SHP77 treated with DMSO at 0.1 percent for 48 hours (cell line): ENCODE results near the gene AREG.
A peak's percentile ranks its signal among the peaks of the same experiment; 100 is the strongest.

ENCODE experiments used
- DNase-seq: peaks from one replicate; lab custom pipeline; 2025; lab: John Stamatoyannopoulos, UW

The AREG gene

DNA sequence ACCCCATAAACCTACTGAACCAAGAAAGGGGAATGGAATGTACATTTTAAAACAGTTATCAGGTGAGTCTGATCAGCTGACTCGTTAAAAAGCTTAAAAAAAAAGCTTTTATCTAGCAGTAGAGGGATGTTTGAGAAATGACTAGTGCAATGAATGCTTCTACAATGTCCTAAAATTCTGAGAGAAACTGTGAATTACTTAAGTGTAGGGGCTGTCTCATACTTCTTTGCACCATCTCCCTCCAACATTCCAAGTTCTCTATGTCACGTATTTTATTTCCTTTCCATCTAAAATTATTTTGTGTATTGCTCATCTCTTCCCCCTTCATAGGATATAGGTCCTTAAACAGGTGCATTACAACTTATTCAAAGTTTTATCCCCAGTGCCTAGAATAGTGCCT, 11.9 kb upstream of the AREG start:
- no peak for DNase-seq

DNA sequence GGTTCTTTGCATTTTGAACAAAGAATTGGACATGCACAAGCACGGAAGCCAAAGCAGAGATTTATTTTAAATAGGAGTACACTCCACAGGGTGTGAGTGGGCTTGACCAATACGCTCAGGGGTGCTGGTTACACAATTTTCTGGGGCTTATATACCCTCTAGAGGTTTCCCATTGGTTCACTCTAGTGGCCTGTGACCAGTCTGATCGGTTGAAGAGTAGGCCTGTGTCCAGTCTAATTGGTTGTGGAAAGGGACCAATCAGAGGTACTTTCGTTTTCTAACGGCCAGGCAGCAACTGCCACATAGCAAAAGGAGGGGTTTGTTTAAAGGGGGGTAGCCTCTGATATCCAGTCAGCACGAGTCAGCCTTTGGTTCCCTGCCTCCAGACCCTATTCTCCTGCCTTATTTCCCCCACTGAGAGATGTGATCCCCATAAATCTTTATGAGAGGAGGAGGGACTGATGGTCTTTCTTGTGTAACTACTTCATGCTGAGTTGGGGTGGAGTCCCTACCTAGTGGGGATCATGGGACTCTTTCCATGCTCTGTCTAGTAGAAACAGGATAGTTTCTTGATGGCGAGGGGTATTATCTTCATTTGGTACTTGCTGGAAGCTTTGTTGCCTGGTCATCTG, 11.3 kb upstream of the AREG start:
- peak; percentile 38 for DNase-seq

DNA sequence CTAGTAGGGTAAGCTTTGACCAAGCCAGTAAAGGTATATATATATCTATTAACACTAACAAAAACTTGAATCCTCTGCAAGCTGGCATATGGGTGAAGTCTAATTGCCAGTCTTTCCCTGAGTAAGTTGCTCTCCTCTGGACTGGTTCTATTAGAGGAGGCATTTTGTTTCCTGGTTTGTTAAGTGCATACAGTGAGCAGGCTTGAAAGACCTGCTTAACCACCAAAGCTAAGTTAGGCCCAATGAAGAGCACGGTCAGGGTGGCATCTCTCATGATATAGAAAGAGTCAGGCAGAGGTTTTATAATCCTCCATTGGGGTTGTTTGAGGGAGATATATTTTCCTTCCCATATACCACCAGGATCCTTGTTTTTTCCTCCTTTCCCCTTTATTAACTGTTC, 9.6 kb upstream of the AREG start:
- DNase-seq: no peak

DNA sequence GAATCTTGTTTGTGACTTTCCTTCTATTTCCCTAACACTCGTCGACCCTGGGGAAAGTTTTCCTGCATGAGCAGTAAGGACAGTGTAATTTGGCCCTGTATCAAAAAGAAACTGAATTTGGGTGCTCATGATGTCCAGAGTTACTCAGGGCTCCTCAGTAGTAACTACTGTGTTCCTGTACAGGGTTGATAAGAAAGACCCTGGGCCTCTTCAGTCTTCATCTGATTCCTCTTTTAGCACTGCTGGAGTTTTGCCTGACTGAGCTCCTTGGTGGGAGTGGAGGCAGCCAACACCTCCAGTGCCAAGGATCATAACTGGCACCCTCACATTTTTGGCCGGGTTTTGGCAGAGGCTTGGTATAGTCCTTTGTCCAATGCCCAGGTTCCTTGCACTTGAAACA, 7.1 kb upstream of the AREG start:
- DNase-seq: no peak

DNA sequence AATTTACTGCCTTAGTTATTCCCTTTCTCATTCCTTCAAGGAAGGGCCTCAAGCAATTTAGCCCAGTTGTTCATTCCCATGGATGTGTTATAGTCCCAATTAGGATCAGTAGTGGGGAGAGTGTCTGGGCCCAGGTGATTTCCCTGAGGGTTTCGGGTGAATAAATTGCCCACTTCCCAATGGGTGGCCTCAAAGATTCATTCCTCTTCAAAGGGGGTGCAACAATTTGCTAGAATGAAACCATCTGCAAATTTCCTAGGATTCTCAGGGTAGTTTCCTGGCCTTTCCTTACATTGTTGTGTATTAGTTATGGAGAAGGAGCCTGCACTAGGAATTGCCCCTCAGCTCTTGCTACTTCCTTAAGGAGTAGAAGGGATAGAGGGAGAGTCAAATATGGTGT, 6.3 kb upstream of the AREG start:
- no peak for DNase-seq

DNA sequence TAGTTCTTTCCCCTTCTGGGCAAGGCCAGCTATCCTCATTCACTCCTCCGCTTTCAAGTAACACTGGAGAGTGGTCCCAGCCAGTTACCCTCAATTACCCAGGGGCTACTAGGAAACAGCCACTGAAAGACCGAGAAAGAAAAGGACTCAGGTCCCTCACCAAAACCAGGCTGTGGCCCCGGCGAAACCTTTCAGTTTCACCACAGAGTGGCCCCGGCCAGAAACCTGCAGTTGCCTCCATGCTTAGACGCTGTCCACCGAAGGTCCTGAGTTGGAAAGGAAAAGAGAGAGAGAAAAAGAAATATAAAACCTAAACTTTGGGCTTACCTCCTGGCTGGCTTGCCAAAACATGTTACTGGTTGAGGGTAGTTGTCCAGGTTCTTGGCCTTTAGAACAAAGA, 5.0 kb upstream of the AREG start:
- DNase-seq: no peak

DNA sequence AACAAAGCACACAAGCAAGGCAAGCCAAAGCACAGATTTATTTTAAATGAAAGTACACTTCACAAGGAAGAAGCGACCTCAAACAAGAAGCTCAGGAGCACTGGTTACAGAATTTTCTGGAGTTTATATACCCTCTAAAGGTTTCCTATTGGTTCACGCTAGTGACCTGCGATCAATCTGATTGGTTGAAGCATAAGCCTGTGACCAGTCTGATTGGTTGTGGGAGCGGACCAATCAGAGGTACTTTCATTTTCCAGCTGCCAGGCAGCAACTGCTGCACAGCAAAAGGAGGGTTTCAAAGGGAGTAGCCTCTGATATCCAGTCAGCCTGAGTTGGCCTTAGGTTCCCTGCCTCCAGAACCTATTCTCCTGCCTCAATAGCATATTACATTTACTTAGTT, 4.6 kb upstream of the AREG start:
- DNase-seq: no peak

DNA sequence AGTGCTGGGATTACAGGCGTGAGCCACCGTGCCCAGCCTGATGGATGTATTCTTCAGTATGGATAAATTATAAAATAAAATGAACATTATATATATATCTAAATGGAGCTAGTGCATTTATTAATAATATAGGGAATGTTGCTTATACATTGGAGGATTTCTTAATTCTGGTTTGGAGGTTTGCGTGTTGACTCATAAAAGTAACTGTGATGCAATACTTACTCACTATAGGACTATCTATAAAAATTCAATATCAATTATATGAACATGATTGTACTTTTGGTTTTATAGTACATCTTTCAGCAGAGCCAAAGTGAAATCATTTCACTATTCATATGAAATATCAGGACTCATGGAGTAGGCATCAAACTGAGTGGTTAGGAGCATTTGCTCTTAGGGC, 3.2 kb upstream of the AREG start:
- DNase-seq: no peak

DNA sequence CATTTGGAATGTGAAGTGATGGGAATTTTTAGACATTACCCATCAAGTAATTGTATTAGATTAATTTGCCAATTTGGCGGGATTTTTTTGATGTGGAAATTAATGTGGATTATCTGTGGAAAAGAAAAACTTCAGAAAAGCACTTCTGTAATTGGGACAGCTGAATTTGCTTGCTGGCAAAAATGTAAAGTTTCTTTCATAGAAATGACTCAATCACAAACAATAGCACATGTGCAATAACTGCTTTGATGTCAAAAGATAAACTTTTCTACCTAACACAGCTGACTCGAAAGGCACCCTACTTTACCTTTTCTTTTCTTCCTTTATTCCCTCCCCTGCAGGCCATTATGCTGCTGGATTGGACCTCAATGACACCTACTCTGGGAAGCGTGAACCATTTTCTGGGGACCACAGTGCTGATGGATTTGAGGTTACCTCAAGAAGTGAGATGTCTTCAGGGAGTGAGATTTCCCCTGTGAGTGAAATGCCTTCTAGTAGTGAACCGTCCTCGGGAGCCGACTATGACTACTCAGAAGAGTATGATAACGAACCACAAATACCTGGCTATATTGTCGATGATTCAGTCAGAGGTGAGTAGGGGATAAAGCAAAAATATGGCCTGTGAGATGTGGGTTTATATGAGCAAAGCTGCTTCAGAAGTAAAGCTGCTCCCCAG, 1.4 kb downstream of the AREG start:
- no peak for DNase-seq

DNA sequence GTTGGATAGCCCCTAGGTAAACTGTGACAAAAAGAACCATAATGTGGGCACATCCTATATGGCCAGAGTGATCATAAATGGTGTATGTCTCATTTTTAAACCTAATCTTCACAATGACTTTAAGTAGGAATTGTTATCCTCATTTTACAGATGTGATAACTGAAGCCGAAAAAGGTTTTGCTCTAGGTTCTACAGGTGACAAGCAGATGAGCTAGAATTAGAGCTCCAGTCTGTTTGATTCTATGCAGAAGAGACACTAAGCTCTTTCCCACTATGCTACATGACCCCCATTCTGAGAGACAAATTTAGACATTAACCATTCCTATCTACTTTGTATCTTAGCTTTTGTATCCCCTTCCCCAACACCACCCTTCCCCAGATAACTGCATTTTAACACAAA, 2.0 kb downstream of the AREG start:
- DNase-seq: no peak

DNA sequence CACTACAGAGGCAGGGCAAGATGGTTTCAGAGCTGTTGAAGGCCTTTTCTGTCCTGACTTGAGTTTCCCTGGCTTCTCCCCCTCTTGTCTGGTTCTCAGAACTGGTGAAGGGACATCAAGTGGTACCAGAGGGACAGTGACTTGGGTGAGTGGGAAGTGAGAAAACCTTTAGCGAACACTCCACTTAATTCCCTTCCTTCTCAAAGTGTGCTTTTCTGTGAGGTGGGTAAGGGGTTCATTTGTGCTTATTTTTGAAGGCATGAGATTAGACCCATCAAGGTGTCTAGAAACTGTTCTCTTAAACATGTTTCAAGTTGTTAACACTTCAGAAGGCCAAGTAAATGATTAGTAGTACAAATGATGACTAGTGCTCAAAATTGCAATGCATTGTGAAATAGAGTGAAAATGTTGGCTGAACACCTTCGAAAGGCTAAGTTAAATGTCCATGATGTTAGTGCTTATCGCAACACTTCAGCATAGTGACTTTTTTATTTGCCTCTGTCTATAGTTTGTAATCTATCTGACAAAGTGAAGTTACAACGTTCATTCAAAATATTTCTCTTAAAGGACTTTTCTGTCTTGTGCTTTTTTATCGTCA, 2.8 kb downstream of the AREG start:
- DNase-seq: no peak

DNA sequence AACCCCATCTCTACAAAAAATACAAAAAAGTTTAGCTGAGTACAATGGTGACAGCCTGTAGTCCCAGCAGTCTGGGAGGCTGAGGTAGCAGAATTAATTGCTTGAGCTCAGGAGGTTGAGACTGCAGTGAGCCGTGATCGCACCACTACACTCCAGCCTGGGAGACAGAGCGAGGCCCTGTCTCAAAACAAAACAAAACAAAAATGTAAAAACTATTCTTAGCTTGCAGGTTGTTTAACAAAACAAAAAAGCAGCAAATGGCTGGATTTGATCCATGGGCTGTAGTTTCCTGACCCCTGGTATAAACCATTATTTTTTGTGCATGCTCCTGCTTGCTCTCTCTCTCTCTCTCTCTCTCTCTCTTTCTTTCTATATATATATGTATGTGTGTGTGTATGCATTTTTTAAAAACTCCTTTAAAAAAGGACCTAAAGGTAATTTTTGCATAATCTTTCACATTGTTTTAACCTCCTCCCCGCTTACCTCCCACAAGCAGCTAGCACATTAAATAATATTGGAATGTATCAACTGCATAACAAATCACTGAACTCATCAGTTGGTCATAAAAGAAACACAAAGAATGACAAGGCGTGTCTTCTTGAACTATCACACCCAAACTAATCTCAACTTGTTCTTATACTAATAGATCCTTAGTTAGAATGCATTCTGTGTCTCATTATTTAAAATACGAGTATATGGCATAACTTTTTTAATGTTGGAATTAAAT, 4.8 kb downstream of the AREG start:
- DNase-seq: no peak

DNA sequence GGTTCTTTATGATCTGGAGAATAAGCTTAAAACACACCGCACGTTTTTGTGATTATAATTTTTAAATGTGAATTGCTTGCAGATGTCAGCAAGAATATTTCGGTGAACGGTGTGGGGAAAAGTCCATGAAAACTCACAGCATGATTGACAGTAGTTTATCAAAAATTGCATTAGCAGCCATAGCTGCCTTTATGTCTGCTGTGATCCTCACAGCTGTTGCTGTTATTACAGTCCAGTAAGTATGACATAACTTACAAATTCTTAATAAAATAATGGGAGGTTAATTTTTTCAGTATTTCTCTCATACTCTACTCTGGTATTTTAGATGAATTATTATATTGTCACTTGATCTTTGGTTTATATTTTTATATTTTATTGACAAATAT, 5.4 kb downstream of the AREG start:
- no peak for DNase-seq

DNA sequence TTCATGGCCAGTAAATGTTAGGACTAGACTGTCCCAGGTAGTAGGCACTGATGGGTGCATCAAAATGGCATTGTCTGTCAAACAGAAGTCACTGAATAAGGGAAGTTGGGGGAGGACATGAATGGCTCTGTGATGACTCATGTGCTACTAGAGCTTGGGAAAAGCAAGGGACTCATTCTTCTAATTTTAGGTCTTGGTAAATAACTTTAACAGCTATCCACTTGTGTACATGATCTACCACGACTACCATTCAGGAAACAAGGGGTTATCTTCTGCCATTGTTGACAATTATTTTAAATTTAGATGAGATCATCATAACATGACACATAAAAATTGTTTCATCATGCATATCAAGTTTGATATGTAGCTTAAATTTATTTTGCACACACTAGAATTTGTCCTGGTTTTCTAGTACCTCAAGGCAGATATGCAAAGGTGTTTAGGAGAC, 6.3 kb downstream of the AREG start:
- no peak for DNase-seq

DNA sequence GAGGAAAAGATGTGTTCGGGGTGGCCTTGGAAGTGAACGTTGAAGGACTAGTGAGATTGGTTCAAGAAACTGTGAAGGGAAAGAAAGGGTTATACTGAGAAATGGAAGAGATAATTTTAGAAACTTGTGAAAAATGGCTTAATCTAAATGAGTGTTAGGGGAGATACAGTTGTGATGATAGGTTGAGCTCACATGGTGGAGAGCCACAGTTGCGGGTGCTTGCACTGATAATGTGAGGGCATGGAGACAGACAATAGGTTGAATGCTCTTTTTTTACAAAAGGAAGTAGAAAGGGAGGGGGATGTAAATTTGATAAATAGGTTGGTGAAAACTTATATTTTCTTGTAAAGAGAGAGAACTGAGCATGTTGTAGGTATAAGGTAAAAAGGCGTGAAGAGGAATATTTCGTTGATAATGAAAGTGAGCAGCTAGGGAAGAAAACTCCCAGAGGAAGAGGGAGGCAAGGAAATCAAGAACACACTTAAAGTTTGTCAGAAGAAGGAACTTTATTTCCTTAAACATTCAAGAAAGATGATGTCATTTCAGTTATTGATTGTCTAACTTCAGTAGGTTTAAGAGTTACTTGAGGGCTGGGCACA, 8.2 kb downstream of the AREG start:
- no peak for DNase-seq

DNA sequence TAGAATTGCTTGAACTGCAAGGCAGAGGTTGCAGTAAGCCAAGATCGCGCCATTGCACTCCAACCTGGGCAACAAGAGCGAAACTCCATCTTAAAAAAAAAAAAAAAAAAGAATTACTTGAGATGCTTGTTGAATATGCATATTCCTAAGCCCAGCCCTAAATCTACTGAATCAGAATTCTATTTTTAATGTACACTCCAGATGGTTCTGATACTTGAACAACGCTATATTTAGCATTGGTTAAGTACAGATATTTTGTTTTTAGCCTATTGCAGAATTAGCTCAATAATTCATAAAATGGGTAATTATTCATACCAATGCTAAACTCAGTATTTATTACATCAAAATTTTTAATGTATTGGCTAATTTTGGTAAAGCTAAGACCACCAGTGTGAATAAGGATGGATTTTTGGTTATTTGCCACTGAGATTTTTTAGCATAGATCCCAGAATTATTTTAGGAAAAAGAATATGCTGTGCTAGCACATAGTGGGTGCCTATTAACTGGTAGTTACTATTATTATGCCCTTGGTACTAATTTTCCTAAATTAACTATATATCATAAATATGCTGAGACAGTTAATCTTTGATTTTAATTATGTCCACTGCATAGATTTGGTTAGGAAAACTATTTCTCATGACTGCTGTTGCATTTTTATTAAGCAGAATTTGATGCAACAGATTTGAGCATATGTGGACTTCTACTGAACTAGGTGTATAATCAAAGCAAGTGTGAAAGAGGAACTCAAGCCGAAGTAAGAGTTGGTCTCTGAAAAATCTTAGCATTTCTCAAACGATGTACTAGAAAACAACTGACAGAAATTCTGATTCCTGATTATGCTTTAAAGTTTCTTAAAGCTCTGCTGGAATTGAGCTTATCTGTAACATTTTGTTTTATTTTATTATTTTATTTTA, 9.2 kb downstream of the AREG start:
- no peak for DNase-seq

DNA sequence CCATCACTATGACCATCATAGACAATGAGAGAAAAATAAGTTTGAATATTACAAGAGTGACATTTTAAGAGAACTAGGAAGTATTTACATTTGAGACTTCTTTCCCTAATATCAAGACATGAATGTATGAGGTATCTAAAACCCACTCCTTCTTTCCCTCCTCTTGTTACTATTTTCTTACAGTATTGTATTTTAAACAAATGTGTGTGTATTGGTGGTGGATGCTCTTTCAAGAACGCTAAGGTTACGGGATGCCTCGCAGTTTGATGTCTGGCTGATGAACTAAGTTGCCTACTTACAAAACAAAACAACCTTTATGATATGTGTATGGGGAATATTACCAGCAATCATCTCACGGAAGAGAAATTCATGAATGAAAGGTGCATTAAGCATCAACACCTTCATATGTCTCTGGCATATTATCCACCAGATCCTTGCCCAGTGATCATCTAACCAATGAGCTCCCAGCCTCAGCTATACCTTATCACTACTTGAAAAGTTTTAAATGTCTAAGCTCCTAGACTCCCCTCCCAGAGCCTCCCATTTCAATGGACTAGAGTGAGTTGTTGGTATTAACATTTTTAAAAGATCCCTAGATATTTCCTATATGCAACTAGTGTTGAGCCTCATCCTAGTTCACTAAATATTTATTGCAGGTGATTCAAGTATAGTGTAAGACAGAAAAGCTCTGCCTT, 10.6 kb downstream of the AREG start:
- DNase-seq: no peak

DNA sequence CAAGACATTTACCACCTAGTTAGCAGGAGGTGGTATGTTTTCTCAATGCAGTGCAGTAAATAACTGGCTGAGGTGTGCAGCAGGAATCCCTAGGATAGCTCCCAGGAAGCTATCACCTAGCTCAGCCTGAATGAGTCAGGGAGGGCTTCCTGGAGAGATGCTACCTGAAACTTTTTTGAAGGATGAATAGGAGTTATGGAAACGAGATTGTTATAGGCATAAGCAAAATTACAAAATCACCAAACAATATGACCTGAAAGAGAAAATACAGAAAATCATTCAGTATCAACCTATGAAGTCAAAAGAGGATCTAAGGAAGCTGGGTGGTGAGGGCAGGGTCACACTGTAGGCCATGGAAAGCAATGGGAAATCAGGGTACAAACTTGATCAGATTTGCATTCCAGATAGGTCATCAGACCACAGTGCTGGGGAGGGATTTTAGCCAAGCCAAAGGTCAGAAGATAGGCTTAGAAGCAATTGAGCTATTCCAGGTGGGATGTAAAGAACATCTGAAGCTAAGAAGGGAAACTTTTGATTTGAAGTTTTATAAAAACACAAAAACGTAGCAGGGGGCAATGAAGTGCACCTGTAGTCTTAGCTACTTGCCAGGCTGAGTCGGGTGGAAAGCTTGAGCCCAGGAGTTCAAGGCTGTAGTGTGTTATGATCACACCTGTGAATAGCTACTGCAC, 11.3 kb downstream of the AREG start:
- no peak for DNase-seq

DNA sequence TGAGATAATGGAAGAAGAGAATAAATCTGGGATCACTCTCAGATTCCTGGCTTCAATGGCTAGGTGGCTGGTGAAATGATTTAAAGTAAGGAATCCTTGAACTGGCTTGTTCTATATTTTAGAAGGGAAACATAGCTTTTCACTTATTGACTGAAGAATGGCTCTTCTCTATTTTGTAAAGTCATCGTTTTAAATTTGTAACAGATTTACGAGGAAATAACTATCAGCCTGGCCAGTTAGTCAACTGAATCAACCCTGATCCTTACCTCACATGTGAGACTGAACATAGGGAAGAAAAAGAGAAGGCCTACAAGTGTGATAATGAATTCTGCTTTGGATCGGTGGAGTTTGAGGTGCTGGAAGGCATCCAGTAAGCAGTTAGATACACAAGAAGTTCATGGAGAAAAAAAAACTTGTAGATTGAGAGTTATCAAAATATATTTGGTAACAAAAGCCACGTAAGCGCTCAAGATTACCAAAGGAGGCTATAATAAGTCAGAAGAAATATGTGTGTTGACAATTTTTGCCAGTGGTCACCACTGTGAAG, 12.0 kb downstream of the AREG start:
- DNase-seq: no peak

DNA sequence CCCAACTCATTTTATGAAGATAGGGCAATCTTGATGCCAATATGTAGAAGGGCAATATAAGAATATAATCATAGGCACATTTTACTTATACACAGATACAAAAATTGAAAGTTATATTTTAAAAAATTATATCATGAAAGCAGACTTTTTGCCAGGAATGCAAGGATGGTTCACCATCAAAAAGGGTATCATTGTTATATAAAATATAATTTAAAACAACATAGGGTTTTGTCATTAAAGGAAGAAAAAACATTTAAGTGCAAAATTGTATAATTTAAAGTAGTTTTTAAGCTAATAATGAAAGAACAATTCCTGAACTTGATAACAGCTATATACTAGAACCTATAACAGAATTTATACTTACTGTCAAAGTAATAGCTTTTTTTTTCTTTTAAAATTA, 15.9 kb downstream of the AREG start:
- DNase-seq: no peak
